ENCODE results near the gene ZC3H13.

DNA sequence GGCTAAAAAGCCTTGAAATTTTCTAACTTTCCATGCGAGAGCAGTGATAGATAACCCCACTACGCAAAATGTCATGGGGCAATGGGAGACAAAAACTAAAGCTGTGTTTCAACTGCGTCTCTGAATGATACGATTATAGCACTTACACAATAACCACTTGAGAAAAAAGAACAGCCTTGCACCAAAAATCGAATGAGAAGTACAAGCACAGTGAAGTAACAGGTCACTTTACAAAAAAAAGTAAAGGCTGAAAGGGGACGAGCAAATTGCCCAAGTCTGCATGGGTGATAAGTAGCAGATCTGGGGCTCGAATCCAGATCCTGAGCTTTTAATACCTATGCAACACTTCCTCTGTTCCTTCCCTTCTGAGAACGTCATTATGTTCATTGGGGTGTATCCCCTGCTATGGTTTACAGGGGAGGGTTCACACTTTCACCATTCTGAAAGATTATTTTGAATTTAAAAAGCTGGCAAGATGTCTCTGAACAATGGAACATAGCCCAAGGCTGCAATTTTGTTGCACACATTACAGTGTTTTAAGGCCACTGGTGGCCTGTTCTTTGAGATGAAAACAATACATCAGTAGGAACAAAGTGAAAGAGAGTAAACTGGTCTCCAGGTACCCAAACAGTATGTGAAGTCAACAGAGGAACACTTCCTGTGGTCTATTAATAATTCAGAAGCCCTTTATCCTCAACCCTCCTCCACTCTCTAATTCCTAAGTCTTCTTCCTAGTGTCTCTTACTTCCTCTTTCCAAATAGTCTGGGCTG is 49.1 kb upstream of the ZC3H13 start:
- no peak for TF ChIP-seq POLR2A (IDR thresholded peaks at IDR 0.05; ENCODE audit: control extremely low read depth in 1 of 2, low read depth in 2 of 2, low read length in 2 of 2)
- no peak for TF ChIP-seq SRF (IDR thresholded peaks at IDR 0.05; ENCODE audit: low read depth, low read length)

All from H1 (cell line).